ENCODE data around the gene ZNF263. TPM values are rescaled to one million over a fixed set of nuclear protein-coding genes. Genes with fewer than 3 reads are reported as not detected.

Gene ZNF263
- total and polyA plus RNA-seq, 9 of the 15 experiments (the other 6 are each of a cell fraction or from before 2014, with no cell fraction given): 4.6 to 48.3 (median 31.8) TPM

DNA sequence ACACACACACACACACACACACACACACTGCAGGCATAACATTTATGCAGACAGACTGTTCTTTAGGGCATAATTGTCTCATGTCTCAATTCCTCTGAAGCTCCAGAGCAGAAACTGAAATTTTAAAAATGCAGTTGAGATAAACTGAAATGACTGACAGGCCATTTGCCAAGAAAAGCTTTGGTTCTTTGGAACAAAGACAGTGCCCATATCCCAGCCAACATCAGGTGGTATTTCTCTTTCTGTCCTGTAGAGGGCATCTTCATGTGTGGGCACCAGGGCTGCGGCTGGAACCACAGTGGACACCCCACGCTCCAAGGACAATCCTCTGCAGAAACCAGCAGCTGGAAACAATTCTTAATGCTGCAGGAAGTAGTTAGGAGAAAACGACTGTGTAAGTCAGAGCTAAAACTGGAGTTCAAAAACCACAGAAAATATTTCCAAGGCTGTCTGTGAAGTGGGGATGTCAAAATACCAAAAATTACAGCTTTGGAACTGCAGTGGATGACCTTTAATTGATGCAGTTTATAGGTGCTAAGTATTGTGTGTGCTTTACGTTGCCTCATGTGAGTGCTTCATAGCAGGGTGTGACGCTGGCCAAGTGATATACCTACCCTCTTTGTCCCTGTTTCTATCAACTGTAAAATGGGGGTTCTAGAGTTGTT, 16.3 kb upstream of the ZNF263 start:
- in situ Hi-C loops (cut with MboI) (no loop called here), intact Hi-C loops (cut with micrococcal nuclease) (loop anchor here (10.0 kb wide), 1 partner anchor 112 kb away; no protein-coding TSS in a partner anchor)
- Histone ChIP-seq H3K79me2 (ENCODE audit: control insufficient read depth, insufficient read depth, low read length) (no peaks in the 10 kb centered on the region), H3K9me3 (replicated peaks; ENCODE audit: control insufficient read depth, insufficient read depth, low read depth, low read length) (peaks cover 12% of the 10 kb centered on the region), H3K9ac (ENCODE audit: insufficient read depth in 1 of 2, low read depth in 2 of 2, low read length in 2 of 2) (no peak overlapping the region), H3K9me1 (ENCODE audit: control insufficient read depth, insufficient read depth, low read length) (no peaks in the 10 kb centered on the region), H3K4me1 (replicated peaks in 1 of 2; ENCODE audit: control insufficient read depth in 2 of 2, insufficient read depth in 2 of 2, low read length in 2 of 2) (peaks cover 4 to 21% of the 10 kb centered on the region in 2 experiments; a peak in 4 of 5 replicates), H3K36me3 (ENCODE audit: control insufficient read depth, insufficient read depth, low read length) (no peaks in the 10 kb centered on the region), H2AFZ (ENCODE audit: low read depth, low read length) (no peak overlapping the region), H3K4me2 (ENCODE audit: insufficient read depth, low read length) (no peak overlapping the region), H3K27me3 (ENCODE audit: control insufficient read depth in 2 of 2, insufficient read depth in 2 of 2, low read length in 2 of 2) (no peaks in the 10 kb centered on the region), H3K4me3 (no peak overlapping the region), H3K27ac (ENCODE audit: extremely low read depth, low read depth, low read length) (no peak overlapping the region), H4K20me1 (replicated peaks; ENCODE audit: control insufficient read depth, insufficient read depth, low read length) (no peaks in the 10 kb centered on the region)
- FAIRE-seq: no peak
- no peak for ATAC-seq
- ChIA-PET CTCF (ENCODE audit: low intra/inter-chr PET ratio) (no interaction called here), POLR2A (interaction anchor here (0.5 to 2.4 kb wide), 5 partner anchors 9 to 331 kb away, joined by 3 to 9 read pairs (median 4); partner anchors contain the start of gene ZNF263)
- peak in 1 of 4 experiments; percentile 34 for DNase-seq (ENCODE audit: extremely low read depth in 1 of 4, low spot score in 3 of 4)
- WGBS (ENCODE audit: insufficient coverage, low coverage, missing lambda C conversion rate): 48% methylated on average over 5 of the region's 5 CpGs
- no TSS peak for BruUV-seq (replicated peaks)
- TF ChIP-seq RBM34 (IDR thresholded peaks at IDR 0.05; ENCODE audit: borderline replicate concordance, insufficient read depth, low read length): no peak
- TF ChIP-seq FOS (IDR thresholded peaks at IDR 0.05; ENCODE audit: extremely low read depth, insufficient read length): no peak
- no peak for TF ChIP-seq MECOM (CRISPR knock-in tag; IDR thresholded peaks at IDR 0.05)
- TF ChIP-seq, protein P1, sequence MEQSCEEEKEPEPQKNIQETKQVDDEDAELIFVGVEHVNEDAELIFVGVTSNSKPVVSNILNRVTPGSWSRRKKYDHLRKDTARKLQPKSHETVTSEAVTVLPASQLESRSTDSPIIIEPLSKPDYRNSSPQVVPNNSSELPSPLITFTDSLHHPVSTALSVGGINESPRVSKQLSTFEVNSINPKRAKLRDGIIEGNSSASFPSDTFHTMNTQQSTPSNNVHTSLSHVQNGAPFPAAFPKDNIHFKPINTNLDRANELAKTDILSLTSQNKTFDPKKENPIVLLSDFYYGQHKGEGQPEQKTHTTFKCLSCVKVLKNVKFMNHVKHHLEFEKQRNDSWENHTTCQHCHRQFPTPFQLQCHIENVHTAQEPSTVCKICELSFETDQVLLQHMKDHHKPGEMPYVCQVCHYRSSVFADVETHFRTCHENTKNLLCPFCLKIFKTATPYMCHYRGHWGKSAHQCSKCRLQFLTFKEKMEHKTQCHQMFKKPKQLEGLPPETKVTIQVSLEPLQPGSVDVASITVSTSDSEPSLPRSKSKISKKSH (CRISPR knock-in tag; IDR thresholded peaks at IDR 0.05): no peak
- no peak for TF ChIP-seq ZNF354B (CRISPR knock-in tag; IDR thresholded peaks at IDR 0.05)
- TF ChIP-seq, protein P2, sequence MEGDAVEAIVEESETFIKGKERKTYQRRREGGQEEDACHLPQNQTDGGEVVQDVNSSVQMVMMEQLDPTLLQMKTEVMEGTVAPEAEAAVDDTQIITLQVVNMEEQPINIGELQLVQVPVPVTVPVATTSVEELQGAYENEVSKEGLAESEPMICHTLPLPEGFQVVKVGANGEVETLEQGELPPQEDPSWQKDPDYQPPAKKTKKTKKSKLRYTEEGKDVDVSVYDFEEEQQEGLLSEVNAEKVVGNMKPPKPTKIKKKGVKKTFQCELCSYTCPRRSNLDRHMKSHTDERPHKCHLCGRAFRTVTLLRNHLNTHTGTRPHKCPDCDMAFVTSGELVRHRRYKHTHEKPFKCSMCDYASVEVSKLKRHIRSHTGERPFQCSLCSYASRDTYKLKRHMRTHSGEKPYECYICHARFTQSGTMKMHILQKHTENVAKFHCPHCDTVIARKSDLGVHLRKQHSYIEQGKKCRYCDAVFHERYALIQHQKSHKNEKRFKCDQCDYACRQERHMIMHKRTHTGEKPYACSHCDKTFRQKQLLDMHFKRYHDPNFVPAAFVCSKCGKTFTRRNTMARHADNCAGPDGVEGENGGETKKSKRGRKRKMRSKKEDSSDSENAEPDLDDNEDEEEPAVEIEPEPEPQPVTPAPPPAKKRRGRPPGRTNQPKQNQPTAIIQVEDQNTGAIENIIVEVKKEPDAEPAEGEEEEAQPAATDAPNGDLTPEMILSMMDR (IDR thresholded peaks at IDR 0.05 in 2 of 3, conservative IDR thresholded peaks at IDR 0.05 in 1 of 3; ENCODE audit: insufficient read depth in 2 of 3, low read depth in 1 of 3, low read length in 3 of 3): peak; percentile 43 to 58 (median 48); a peak in 4 of 6 replicates
- TF ChIP-seq, protein P3, sequence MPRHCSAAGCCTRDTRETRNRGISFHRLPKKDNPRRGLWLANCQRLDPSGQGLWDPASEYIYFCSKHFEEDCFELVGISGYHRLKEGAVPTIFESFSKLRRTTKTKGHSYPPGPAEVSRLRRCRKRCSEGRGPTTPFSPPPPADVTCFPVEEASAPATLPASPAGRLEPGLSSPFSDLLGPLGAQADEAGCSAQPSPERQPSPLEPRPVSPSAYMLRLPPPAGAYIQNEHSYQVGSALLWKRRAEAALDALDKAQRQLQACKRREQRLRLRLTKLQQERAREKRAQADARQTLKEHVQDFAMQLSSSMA (CRISPR knock-in tag; IDR thresholded peaks at IDR 0.05): no peak
- no peak for TF ChIP-seq POU5F1 (IDR thresholded peaks at IDR 0.05; ENCODE audit: borderline replicate concordance, low read depth, low read length, partially characterized antibody)
- TF ChIP-seq PHTF2 (CRISPR knock-in tag; IDR thresholded peaks at IDR 0.05): no peak
- TF ChIP-seq BCL6 (CRISPR knock-in tag; IDR thresholded peaks at IDR 0.05): no peak
- no peak for TF ChIP-seq ZNF232 (CRISPR knock-in tag; IDR thresholded peaks at IDR 0.05)
- no peak for TF ChIP-seq CXXC5 (CRISPR knock-in tag; IDR thresholded peaks at IDR 0.05)
- no peak for TF ChIP-seq ZNF134 (CRISPR knock-in tag; conservative IDR thresholded peaks at IDR 0.05)
- TF ChIP-seq ZNF644 (tag; IDR thresholded peaks at IDR 0.05; ENCODE audit: low read depth): no peak
- 0 out of 4 replicates have a peak, but pooled peaks of 1 of the 2 experiments have one; percentile 8 for TF ChIP-seq RAD21 (CRISPR knock-in tag; conservative IDR thresholded peaks at IDR 0.05 in 1 of 2, IDR thresholded peaks at IDR 0.05 in 1 of 2)
- TF ChIP-seq, protein P4, sequence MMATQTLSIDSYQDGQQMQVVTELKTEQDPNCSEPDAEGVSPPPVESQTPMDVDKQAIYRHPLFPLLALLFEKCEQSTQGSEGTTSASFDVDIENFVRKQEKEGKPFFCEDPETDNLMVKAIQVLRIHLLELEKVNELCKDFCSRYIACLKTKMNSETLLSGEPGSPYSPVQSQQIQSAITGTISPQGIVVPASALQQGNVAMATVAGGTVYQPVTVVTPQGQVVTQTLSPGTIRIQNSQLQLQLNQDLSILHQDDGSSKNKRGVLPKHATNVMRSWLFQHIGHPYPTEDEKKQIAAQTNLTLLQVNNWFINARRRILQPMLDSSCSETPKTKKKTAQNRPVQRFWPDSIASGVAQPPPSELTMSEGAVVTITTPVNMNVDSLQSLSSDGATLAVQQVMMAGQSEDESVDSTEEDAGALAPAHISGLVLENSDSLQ (IDR thresholded peaks at IDR 0.05): peak; percentile 52
- peak in 1 of 2 experiments; percentile 53; a peak in 1 of 3 replicates for TF ChIP-seq CBX3 (IDR thresholded peaks at IDR 0.05; ENCODE audit: borderline replicate concordance in 1 of 2, low read length in 2 of 2)
